ENCODE measurements around the gene KLHDC7B.

Gene KLHDC7B

DNA sequence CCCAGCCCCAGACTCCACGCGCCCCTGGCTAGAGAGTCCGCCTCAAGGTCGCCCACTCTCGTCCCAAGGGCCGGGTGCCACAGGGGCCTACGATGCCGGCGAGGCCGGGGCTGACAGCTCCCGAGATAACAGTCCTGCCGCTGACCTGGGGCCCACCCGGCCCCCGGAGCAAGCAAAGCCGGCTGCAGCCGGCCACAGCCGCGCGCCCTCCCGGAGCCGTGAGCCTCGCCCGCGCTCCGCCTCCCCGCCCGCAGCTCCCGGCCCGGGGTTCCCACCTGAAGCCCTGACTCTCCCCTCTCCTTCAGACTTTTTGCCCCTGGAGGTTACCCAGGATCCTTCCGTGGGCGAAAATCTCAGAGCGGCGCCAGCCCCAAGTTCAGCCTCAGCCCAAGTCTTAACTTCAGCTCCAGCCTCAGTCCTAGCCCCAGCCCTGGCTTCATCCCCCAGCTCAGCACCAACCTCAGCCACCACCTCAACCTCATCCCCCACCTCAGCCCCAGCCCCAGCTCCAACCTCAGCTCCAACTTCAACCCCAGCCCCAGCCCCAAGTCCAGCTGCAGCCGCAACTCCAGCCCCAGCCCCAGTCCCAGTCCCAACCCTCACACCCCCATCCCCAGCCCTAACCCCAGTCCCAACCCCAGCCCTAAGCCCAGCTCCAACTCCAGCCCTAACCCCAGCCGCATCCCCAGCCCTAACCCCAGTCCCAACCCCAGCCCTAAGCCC is 1.7 kb downstream of the KLHDC7B start:
- H3K27ac ChIP-seq, result no peak overlapping the region
- TF ChIP-seq, protein P1, sequence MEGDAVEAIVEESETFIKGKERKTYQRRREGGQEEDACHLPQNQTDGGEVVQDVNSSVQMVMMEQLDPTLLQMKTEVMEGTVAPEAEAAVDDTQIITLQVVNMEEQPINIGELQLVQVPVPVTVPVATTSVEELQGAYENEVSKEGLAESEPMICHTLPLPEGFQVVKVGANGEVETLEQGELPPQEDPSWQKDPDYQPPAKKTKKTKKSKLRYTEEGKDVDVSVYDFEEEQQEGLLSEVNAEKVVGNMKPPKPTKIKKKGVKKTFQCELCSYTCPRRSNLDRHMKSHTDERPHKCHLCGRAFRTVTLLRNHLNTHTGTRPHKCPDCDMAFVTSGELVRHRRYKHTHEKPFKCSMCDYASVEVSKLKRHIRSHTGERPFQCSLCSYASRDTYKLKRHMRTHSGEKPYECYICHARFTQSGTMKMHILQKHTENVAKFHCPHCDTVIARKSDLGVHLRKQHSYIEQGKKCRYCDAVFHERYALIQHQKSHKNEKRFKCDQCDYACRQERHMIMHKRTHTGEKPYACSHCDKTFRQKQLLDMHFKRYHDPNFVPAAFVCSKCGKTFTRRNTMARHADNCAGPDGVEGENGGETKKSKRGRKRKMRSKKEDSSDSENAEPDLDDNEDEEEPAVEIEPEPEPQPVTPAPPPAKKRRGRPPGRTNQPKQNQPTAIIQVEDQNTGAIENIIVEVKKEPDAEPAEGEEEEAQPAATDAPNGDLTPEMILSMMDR (IDR thresholded peaks at IDR 0.05), result no peak
- TF ChIP-seq ZFX (IDR thresholded peaks at IDR 0.05; ENCODE audit: borderline replicate concordance), result no peak

DNA sequence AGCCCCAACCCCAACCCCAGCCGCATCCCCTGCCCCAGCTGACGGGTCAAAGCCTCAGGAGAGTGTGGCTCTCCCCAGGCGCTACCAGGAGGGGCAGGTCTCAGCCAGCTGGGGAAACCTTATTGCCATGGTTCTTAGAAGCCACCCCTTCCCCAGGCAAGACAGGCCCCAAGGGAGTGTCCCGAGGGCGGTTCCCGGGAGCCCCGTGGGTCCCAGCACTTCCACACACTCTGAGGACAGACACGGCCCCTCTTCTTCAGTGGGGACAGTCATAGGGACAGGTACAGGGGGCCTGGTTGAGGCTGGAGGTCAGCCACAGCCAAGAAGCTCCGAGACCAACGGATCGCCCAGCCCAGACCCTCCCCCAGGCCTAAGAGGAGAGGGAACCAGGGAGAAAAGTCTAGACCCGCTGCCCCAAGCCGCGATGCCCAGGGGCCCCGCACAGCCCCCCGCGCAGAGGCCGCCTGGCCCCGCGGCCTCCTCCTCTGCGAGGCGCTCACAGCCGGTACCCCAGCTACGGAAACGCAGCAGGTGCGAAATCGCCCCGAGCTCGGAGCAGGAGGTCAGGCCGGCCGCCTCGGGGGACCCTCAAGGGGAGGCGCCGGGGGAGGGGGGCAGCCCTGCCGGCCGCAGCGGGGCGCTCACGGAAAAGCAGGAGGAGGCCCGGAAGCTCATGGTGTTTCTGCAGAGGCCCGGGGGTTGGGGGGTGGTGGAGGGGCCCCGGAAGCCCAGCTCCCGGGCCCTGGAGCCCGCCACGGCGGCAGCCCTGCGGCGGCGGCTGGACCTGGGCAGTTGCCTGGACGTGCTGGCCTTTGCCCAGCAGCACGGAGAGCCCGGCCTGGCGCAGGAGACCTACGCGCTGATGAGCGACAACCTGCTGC is 2.6 kb downstream of the KLHDC7B start:
- TF ChIP-seq ZFX (IDR thresholded peaks at IDR 0.05; ENCODE audit: borderline replicate concordance), result no peak
- TF ChIP-seq, protein P1 (IDR thresholded peaks at IDR 0.05), result no peak
- no peak overlapping the region for H3K27ac ChIP-seq

DNA sequence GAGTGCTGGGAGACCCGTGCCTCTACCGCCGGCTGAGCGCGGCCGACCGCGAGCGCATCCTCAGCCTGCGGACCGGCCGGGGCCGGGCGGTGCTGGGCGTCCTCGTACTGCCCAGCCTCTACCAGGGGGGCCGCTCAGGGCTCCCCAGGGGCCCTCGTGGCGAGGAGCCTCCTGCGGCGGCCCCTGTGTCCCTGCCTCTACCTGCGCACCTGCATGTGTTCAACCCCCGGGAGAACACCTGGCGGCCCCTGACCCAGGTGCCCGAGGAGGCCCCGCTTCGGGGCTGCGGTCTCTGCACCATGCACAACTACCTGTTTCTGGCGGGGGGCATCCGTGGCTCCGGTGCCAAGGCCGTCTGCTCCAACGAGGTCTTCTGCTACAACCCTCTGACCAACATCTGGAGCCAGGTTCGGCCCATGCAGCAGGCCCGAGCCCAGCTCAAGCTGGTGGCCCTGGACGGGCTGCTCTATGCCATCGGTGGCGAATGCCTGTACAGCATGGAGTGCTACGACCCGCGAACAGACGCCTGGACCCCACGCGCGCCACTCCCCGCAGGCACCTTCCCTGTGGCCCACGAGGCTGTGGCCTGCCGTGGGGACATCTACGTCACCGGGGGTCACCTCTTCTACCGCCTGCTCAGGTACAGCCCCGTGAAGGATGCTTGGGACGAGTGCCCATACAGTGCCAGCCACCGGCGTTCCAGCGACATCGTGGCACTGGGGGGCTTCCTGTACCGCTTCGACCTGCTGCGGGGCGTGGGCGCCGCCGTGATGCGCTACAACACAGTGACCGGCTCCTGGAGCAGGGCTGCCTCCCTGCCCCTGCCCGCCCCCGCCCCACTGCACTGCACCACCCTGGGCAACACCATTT is 3.5 kb downstream of the KLHDC7B start:
- H3K27ac ChIP-seq, result no peak overlapping the region
- TF ChIP-seq ZFX (IDR thresholded peaks at IDR 0.05; ENCODE audit: borderline replicate concordance), result no peak
- TF ChIP-seq, protein P1 (IDR thresholded peaks at IDR 0.05), result no peak

DNA sequence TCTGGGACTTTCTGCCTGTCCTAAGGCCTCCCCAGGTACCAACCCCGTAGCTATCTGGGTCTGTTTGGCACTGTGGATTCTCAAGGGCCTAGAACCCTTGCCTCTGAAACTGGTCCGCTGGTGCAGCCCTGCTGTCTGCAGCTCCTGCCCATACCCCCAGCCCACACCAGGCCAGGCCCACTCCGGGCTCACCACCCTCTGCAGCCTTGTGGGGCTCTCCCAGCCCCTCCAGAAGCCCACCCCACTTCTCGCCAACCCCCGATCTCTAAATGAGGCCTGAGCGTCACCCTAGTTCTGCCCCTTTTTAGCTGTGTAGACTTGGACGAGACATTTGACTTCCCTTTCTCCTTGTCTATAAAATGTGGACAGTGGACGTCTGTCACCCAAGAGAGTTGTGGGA is 4.7 kb downstream of the KLHDC7B start:
- TF ChIP-seq, protein P1 (IDR thresholded peaks at IDR 0.05), result no peak
- no peak overlapping the region for H3K27ac ChIP-seq

DNA sequence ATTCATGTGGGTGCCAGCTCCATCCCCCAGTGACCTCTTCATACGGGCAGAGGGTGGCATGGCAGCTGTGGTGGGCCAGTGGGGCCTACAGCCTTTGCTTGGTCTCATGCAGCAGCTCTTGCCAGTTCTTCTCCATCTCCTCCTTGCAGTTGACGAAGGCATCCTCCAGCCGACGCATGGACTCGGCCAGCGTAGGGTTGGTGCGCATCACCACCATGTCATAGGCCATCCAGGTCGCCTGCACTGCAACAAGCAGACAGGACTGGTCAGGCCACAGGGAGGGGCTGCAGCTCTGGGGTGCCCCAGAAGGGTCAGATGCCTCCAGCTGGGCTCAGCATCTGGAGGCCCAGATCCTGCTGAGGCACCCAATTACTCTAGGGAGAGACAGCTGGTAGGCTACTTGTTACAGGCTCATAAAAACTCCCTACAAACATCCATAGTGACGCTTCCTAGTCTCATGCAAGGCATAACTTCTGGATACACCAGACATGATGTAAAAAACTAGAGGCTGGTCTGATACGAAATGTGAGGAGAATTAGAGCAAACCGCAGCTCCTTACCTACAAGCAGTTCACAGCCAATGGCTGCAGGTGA is 5.6 kb downstream of the KLHDC7B start:
- no peak overlapping the region for H3K27ac ChIP-seq
- TF ChIP-seq, protein P1 (IDR thresholded peaks at IDR 0.05), result no peak
- no peak for TF ChIP-seq ZFX (IDR thresholded peaks at IDR 0.05; ENCODE audit: borderline replicate concordance)

DNA sequence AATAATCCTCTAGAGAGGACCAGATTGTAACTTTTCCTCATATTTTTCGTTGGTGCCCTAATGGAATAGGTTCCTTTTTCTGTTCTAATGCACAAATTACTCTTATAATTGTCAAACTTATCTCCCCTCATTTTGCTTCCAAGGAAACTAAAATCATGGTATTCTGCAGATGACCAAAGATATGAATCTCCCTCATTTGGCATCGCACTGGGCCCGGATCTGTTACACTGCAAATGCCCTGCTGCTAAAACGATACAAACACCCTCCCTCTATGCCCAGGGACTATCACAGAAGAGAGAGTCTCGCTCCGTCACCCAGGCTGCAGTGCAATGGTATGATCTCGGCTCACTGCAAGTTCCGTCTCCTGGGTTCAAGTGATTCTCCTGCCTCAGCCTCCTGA is 7.6 kb downstream of the KLHDC7B start:
- TF ChIP-seq, protein P1 (IDR thresholded peaks at IDR 0.05), result no peak
- TF ChIP-seq ZFX (IDR thresholded peaks at IDR 0.05; ENCODE audit: borderline replicate concordance), result no peak
- no peak overlapping the region for H3K27ac ChIP-seq
